Measurements from ENCODE around the gene RPS4Y1.

The RPS4Y1 gene

DNA sequence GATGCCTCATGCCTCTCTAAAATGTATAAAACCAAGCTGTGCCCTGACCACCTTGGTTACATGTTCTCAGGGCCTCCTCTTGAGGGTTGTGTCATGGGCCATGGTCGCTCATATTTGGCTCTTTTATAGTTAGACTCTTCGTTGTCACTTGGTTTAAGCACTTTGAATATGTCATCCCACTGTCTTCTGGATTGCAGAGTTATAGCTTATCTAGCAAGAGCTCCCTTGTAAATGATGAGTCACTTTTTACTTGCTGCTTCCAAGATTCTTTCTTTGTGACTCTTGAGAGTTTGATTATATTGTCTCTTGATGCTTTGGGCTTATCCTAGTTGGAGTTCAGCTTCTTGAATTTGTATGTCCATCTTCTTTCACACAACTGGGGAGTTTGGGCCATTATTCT is 19.1 kb downstream of the RPS4Y1 start:
- TF ChIP-seq GATA3 (IDR thresholded peaks at IDR 0.05; ENCODE audit: low read depth, low read length) (no peak), GATA2 (IDR thresholded peaks at IDR 0.05; ENCODE audit: low read depth, low read length) (no peak)

DNA sequence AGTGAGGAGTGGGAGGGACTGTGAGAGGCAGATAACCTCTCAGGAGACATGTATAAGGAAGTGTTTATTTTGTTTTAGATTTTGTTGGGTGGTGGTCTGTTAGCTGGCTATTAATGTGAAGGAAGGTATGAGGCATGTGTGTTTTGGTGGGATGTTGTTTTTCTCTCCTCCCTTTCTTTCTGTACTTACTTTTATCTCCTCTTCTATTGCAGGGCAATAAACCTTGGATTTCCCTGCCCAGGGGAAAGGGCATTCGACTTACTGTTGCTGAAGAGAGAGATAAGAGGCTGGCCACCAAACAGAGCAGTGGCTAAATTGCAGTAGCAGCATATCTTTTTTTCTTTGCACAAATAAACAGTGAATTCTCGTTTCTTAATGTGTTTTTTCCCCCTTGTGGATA is 25.2 kb downstream of the RPS4Y1 start:
- no peak for TF ChIP-seq GATA2 (IDR thresholded peaks at IDR 0.05; ENCODE audit: low read depth, low read length)
- no peak for TF ChIP-seq GATA3 (IDR thresholded peaks at IDR 0.05; ENCODE audit: low read depth, low read length)

DNA sequence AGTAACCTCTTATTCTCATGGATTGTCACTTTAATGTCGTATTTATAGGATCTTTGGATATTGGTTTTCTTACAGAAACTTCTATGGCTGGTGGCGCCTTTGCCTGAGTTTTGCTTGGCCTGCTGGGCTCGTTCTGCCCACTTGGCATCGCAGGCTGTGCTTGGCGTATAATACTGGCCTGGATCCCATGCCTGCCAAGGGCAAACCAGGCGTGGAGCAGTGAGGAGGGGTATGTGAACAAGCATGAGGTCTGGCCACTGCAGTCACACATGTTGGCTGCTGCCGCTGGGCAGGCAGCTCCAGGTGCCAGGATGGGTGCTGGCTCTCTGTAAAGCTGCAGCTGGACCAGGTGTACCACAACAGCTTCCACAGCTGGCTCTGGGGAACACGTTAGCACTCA is 26.1 kb downstream of the RPS4Y1 start:
- TF ChIP-seq GATA2 (IDR thresholded peaks at IDR 0.05; ENCODE audit: low read depth, low read length) = no peak
- no peak for TF ChIP-seq GATA3 (IDR thresholded peaks at IDR 0.05; ENCODE audit: low read depth, low read length)

DNA sequence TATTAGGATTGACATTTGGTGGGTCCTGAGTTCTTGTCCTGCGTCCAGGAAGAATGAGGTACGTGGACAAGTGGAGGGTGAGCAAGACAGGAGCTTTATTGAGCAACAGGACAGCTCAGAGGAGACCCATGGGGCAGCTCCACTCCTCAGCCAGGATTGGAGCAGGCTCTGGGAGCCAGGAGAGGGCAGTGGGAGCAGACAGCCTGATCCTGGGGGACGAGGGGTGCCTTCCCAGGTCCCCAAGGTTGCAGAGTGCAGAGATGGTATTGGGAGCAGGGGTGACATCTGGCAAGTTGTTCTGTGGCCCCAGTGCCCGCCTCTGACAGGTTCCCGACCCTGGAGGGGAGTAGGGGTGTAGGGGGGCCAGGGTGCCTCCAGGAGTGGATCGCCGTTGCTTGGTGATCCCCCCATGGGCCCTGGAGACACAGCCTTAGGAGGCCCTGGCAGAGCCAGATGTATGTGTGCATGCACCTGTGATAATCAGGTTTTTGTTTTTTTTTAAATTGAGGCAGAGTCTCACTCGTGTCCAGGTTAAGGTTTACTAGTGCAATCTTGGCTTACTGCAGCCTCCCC is 26.7 kb downstream of the RPS4Y1 start:
- TF ChIP-seq GATA3 (IDR thresholded peaks at IDR 0.05; ENCODE audit: low read depth, low read length) (no peak), GATA2 (IDR thresholded peaks at IDR 0.05; ENCODE audit: low read depth, low read length) (no peak)

DNA sequence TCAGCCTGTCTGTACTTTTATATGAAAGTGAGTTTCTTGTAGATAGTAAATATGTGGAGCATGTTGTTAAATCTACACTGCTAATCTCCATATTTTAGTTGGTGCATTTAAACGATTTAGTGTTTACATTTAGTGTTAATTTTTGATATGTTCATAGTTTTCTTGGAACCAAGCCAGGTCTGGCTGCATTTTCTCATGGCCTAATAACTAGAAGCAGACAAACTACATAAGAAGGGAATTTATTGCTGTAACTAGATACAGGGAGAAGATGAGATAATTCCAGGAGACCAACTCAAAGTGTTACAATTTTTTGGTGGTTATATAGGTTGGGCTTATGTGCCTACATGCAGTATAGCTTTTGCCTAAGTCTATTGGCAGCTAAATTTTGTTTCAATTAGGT is 32.8 kb downstream of the RPS4Y1 start:
- TF ChIP-seq GATA2 (IDR thresholded peaks at IDR 0.05; ENCODE audit: low read depth, low read length) = no peak
- TF ChIP-seq GATA3 (IDR thresholded peaks at IDR 0.05; ENCODE audit: low read depth, low read length) = no peak

DNA sequence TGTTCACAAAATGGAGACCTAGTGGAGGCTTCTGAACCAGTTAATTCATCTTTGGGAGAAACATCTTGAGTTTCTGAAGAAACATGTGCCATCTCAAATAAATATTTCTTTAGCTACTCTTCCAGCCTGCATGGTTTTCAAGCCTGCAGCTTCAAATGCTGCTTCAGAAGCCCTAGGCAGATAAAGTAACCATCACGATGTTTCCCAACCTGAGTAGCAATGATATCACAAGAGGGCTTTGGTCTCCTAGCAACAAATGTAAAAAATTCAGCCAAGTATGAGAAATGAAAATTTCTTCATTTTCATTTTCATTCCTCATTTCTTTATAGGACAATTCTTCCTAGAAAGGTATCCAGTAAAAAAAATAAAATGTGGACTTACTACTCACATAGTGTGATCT is 42.2 kb downstream of the RPS4Y1 start:
- no peak for TF ChIP-seq GATA2 (IDR thresholded peaks at IDR 0.05; ENCODE audit: low read depth, low read length)
- no peak for TF ChIP-seq GATA3 (IDR thresholded peaks at IDR 0.05; ENCODE audit: low read depth, low read length)

DNA sequence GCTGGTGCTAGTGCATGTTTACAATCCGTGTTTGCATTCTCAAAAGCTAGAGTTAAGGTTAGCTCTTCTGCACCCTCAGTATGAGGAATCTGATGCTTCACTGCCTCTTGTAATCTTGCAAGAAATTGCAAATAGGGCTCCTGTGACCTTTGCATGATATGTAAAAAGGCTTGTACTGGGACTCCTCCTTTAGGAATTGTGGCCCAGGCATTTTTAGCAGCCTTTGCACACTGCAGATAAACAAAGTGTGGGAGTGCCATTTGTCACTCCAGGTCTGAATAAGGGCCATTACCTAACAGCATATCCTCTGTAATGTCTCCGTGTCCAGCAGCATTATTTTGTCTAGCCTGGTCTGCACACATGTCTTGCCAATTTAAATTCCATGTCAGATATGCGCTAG is 44.5 kb downstream of the RPS4Y1 start:
- TF ChIP-seq GATA2 (IDR thresholded peaks at IDR 0.05; ENCODE audit: low read depth, low read length) = no peak
- TF ChIP-seq GATA3 (IDR thresholded peaks at IDR 0.05; ENCODE audit: low read depth, low read length) = no peak

DNA sequence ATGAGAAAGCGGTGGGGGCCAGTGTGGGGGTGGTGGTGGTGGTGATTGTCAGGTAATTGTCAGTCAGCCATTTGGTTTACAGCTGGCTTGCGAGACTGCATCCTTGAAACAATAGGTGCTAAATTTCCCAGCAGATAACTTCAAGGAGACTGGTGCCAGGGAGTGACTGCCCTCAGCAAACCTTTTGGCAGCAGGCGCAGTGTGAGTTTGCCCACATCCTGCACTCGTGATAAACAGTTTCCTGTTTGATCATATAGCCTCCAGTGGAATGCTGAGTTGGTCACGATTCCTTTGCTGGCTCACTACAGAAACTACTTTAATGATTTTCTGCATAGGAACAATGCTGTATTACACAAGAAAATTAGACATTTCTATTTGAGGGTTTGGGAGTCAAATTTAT is 46.0 kb downstream of the RPS4Y1 start:
- no peak for TF ChIP-seq GATA2 (IDR thresholded peaks at IDR 0.05; ENCODE audit: low read depth, low read length)

DNA sequence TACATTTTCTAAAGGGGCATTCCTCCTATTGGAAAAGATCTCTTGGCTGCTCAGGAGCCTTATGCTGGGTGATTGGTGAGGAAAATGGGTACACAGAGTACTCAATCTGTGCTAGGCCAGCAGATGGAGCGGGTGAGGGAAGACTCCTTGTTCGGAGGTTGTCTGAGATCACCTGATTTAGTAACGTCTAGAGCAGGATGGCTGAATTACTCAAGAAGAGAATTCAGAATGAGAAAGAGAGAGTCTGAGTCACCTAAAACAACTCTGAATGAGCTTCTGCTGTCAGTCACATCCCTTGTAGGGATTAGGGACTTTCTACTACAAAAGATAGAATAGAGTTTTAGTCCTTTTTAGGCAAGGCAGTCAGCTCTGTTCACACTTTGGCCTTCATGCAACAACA is 46.6 kb downstream of the RPS4Y1 start:
- TF ChIP-seq GATA2 (IDR thresholded peaks at IDR 0.05; ENCODE audit: low read depth, low read length) (no peak), GATA3 (IDR thresholded peaks at IDR 0.05; ENCODE audit: low read depth, low read length) (no peak)

DNA sequence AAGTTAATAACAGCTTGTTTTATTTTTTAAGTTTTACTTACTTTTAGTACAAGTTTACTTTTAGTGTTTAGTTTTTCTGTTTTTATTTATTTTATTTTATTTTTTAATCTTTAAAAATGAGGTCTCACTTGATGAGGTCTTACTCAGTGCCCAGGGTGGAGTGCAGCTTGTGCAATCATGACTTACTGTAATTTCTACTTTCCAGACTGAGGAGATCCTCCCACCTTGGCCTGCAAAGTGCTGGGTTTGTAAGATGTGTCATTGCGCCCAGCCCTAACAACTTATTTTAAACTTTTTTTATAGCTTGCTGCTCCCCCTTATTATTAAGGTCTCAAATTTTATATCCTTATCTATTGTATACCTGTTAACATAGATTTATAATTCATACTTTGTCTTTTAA is 52.1 kb downstream of the RPS4Y1 start:
- TF ChIP-seq GATA3 (IDR thresholded peaks at IDR 0.05; ENCODE audit: low read depth, low read length) = no peak
- TF ChIP-seq GATA2 (IDR thresholded peaks at IDR 0.05; ENCODE audit: low read depth, low read length) = no peak

DNA sequence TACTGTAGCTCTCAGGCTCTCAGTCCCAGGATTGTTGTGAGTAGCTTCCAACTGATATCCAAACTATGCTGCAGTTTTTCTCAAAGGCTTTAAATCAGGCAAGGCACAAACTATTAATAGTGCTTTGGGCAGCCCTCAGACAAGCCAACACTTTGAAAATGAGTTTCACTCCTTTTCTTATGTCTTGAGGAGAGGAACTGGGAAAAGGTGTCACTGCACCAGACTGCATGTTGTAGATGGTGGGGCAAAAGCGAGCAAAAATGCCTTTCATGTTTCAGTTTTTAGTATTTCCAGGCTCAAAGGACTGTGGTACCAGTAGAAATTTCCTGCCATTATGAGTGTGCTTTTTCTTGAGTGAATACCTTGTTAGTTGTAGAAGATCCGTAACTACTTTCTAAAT is 54.6 kb downstream of the RPS4Y1 start:
- TF ChIP-seq GATA3 (IDR thresholded peaks at IDR 0.05; ENCODE audit: low read depth, low read length) (no peak), GATA2 (IDR thresholded peaks at IDR 0.05; ENCODE audit: low read depth, low read length) (no peak)

DNA sequence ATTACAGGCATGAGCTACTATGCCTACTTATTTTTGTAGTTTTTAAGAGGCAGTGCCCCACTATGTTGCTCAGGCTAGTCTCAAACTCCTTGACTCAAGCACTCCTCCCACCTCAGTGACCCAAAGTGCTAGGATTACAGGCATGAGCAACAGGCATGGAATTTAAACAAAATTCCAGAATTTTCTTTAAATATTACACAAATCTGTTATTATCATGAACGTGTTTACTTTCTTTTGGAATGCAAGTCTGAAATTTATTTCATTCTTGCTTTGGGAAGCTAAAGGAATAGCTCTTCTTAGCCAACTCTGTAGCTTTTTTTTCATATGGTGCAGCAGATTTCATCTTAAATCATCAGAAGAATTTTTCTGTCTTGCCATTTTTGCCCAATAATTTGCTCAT is 66.0 kb downstream of the RPS4Y1 start:
- no peak for TF ChIP-seq GATA2 (IDR thresholded peaks at IDR 0.05; ENCODE audit: low read depth, low read length)
- TF ChIP-seq GATA3 (IDR thresholded peaks at IDR 0.05; ENCODE audit: low read depth, low read length) = no peak

DNA sequence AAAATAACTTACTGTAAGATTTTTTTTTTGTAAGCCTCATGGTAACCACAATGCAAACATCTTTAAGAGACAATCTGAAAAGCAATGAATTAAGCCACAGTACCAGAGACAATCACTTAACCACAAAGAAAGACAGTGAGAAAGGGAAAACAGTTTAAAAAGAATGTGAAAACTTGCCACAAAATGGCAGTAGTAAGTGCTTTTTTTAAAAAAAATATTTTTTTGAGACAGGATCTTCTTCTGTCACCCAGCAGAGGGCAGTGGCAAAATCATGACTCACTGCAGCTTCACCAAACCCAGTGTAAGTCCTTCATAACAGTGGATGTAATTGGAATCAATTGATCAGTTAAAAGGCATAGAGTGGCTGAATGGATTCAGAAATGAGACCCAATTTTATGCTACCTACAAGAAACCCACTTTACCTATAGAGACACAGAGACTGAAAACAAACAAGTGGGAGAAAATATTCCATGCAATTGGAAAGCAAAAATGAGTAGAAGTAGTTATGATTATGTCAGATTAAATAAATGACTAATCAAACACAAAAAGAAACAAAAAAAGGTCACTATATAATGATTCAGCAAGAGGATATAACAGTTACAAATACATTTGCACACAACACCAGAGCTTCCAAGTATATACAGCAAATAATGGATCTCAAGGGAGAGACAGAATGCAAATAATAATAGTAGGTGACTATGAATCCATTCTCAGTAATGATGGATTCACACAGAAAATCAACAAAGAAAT is 71.8 kb downstream of the RPS4Y1 start:
- no peak for TF ChIP-seq GATA2 (IDR thresholded peaks at IDR 0.05; ENCODE audit: low read depth, low read length)
- no peak for TF ChIP-seq GATA3 (IDR thresholded peaks at IDR 0.05; ENCODE audit: low read depth, low read length)

Measured in SH-SY5Y (cell line).